ENCODE data around the gene ZDHHC11. TPM values are rescaled to one million over a fixed set of nuclear protein-coding genes. Genes with fewer than 3 reads are reported as not detected.

Gene ZDHHC11
- total RNA-seq, 1 experiment from 2014 or later = 26.0 TPM

DNA sequence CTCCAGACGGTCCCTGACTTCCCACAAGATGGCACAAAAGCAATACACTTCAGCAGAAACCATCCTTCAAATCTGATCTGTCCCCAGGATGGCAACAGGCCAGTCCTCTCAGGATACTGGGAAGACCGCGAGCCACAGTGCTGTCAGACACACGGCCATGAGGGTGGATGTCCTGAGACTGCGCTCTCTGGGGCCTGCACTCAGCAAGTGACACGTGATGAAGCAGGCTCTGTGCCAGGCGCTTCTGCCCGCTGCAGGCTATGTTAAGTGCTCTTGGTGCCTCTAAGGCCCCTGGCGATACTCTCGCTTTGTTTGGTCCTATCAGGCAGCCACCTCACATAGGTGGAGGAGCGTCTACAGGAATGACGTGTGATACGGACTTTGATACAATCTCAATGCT lies 34.7 kb upstream of the ZDHHC11 start:
- ATAC-seq = no peak
- H3F3A ChIP-seq (ENCODE audit: low read length, unreplicated experiment) = no peaks in the 10 kb centered on the region
- ChIA-PET POLR2A (ENCODE audit: unreplicated experiment) (no interaction called here), CTCF (interaction anchor here (0.7 kb wide), 1 partner anchor 15 kb away, joined by 3 read pairs; no protein-coding TSS in a partner anchor)
- peaks cover 97% of the 10 kb centered on the region for H3K79me2 ChIP-seq (ENCODE audit: low read length)
- peaks cover 32% of the 10 kb centered on the region for H4K20me1 ChIP-seq (ENCODE audit: low read length)
- intact Hi-C loops (cut with micrococcal nuclease) = no loop called here
- no peak overlapping the region for H2AFZ ChIP-seq (ENCODE audit: low read length)
- no TSS peak for BruUV-seq (replicated peaks)
- H3K36me3 ChIP-seq (ENCODE audit: low read depth, low read length) = peaks cover 98% of the 10 kb centered on the region
- H3K9me2 ChIP-seq (replicated peaks; ENCODE audit: low read length) = no peaks in the 10 kb centered on the region
- no peaks in the 10 kb centered on the region for H3K27me3 ChIP-seq (ENCODE audit: low read length)
- H3K9me3 ChIP-seq (ENCODE audit: low read length) = no peaks in the 10 kb centered on the region
- H3K4me3 ChIP-seq (ENCODE audit: low read length) = no peak overlapping the region
- no peak overlapping the region for H3K4me2 ChIP-seq (ENCODE audit: low read length)
- no peak overlapping the region for H3K9ac ChIP-seq (ENCODE audit: low read length)
- TF ChIP-seq EZH2 (IDR thresholded peaks at IDR 0.05; ENCODE audit: low read length, unreplicated experiment) (no peak), EZH2phosphoT487 (IDR thresholded peaks at IDR 0.05; ENCODE audit: borderline replicate concordance, low read length) (no peak)
- TF ChIP-seq, protein P1, sequence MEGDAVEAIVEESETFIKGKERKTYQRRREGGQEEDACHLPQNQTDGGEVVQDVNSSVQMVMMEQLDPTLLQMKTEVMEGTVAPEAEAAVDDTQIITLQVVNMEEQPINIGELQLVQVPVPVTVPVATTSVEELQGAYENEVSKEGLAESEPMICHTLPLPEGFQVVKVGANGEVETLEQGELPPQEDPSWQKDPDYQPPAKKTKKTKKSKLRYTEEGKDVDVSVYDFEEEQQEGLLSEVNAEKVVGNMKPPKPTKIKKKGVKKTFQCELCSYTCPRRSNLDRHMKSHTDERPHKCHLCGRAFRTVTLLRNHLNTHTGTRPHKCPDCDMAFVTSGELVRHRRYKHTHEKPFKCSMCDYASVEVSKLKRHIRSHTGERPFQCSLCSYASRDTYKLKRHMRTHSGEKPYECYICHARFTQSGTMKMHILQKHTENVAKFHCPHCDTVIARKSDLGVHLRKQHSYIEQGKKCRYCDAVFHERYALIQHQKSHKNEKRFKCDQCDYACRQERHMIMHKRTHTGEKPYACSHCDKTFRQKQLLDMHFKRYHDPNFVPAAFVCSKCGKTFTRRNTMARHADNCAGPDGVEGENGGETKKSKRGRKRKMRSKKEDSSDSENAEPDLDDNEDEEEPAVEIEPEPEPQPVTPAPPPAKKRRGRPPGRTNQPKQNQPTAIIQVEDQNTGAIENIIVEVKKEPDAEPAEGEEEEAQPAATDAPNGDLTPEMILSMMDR (conservative IDR thresholded peaks at IDR 0.05; ENCODE audit: low read depth, low read length) = no peak
- DNase-seq = no peak
- H3K4me1 ChIP-seq (ENCODE audit: insufficient read depth, low read length) = peaks cover 4% of the 10 kb centered on the region
- no peak overlapping the region for H3K27ac ChIP-seq (ENCODE audit: low read length)

DNA sequence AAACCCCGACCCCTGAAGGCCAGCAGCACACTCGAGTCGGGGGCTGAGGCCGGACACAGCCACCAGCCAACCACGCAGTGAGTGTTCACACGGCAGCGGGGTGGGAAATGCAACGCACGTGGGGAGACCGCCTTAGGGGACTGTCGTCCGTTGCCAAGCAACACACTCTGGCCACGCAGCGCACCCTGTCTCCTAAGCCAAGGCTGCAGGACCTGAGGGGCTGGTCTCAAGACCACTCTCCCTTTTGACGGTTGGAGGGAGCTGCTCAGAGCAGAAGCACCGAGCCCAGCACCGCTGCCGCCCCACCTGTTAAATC lies 34.3 kb upstream of the ZDHHC11 start:
- H3K79me2 ChIP-seq (ENCODE audit: low read length) = peaks cover 93% of the 10 kb centered on the region
- H3F3A ChIP-seq (ENCODE audit: low read length, unreplicated experiment) = no peaks in the 10 kb centered on the region
- H3K9me3 ChIP-seq (ENCODE audit: low read length) = no peaks in the 10 kb centered on the region
- intact Hi-C loops (cut with micrococcal nuclease) = no loop called here
- no peaks in the 10 kb centered on the region for H3K9me2 ChIP-seq (replicated peaks; ENCODE audit: low read length)
- TF ChIP-seq, protein P1 (conservative IDR thresholded peaks at IDR 0.05; ENCODE audit: low read depth, low read length) = no peak
- TF ChIP-seq EZH2phosphoT487 (IDR thresholded peaks at IDR 0.05; ENCODE audit: borderline replicate concordance, low read length) (no peak), EZH2 (IDR thresholded peaks at IDR 0.05; ENCODE audit: low read length, unreplicated experiment) (no peak)
- BruUV-seq (replicated peaks) = no TSS peak
- no peak overlapping the region for H3K27ac ChIP-seq (ENCODE audit: low read length)
- peaks cover 28% of the 10 kb centered on the region for H4K20me1 ChIP-seq (ENCODE audit: low read length)
- no peak overlapping the region for H2AFZ ChIP-seq (ENCODE audit: low read length)
- ATAC-seq = no peak
- no peak overlapping the region for H3K4me3 ChIP-seq (ENCODE audit: low read length)
- H3K4me2 ChIP-seq (ENCODE audit: low read length) = no peak overlapping the region
- DNase-seq = no peak
- ChIA-PET POLR2A (ENCODE audit: unreplicated experiment) (interaction anchor here (0.6 kb wide), 1 partner anchor 411 kb away, joined by 4 read pairs; no protein-coding TSS in a partner anchor), CTCF (no interaction called here)
- no peaks in the 10 kb centered on the region for H3K27me3 ChIP-seq (ENCODE audit: low read length)
- H3K4me1 ChIP-seq (ENCODE audit: insufficient read depth, low read length) = no peaks in the 10 kb centered on the region
- H3K9ac ChIP-seq (ENCODE audit: low read length) = no peak overlapping the region
- H3K36me3 ChIP-seq (ENCODE audit: low read depth, low read length) = peaks cover 94% of the 10 kb centered on the region

DNA sequence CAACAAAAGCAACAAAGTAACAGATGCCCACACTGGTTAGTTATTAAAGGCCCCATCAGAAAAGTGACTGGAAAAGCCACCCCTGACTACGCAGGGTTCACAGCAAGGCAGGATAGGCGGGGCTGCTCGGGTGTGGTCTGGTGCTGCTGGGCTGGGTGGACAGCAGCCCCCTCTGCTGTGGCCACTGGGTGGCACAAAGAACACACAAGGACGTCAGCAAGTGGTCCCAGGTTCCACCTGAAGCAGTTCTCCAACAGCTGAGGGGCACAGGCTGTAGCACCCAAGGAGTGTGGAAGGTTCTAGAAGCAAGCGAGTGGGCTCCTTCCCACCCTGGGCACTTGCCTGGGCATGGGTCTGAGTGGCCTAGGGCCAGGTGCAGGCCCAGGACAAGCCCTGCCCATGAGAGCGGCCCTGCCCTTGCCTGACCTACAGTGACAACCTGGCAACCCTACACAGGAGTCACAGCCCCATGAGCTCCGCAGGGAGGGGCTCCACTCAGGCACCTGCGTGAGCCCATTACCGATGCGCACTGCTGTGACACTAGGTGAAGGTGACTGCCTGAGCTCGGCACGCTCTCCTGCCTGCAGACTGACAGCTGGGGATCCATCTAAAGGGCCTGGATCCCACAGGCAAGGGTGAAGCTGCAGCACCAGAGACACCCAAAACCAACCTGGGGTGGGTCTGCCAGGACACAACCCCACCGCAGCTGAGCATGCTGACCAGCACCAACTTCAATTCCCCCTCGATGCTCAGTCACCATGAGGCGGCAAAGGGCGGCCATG lies 33.8 kb upstream of the ZDHHC11 start:
- Histone ChIP-seq H3K27me3 (ENCODE audit: low read length) (no peaks in the 10 kb centered on the region), H2AFZ (ENCODE audit: low read length) (no peak overlapping the region), H3F3A (ENCODE audit: low read length, unreplicated experiment) (no peaks in the 10 kb centered on the region), H3K36me3 (ENCODE audit: low read depth, low read length) (peaks cover 88% of the 10 kb centered on the region), H3K4me3 (ENCODE audit: low read length) (no peak overlapping the region), H4K20me1 (ENCODE audit: low read length) (peaks cover 25% of the 10 kb centered on the region), H3K9me2 (replicated peaks; ENCODE audit: low read length) (no peaks in the 10 kb centered on the region), H3K9me3 (ENCODE audit: low read length) (no peaks in the 10 kb centered on the region), H3K4me2 (ENCODE audit: low read length) (no peak overlapping the region), H3K79me2 (ENCODE audit: low read length) (peaks cover 87% of the 10 kb centered on the region), H3K9ac (ENCODE audit: low read length) (no peak overlapping the region), H3K4me1 (ENCODE audit: insufficient read depth, low read length) (no peaks in the 10 kb centered on the region), H3K27ac (ENCODE audit: low read length) (no peak overlapping the region)
- intact Hi-C loops (cut with micrococcal nuclease) = no loop called here
- no TSS peak for BruUV-seq (replicated peaks)
- ChIA-PET CTCF (no interaction called here), POLR2A (ENCODE audit: unreplicated experiment) (interaction anchor here (0.6 kb wide), 1 partner anchor 411 kb away, joined by 4 read pairs; no protein-coding TSS in a partner anchor)
- no peak for TF ChIP-seq EZH2 (IDR thresholded peaks at IDR 0.05; ENCODE audit: low read length, unreplicated experiment)
- ATAC-seq (peak; percentile 27; the same call in 1 of the 2 replicates), DNase-seq (no peak)
